MG63 (cell line): Measurements from ENCODE around the gene CFC1. TPM values are rescaled to one million over a fixed set of nuclear protein-coding genes. Genes with fewer than 3 reads are reported as not detected.
"Not testable (repeated sequence)": the region's sequence is repeated elsewhere in the genome, so short reads cannot be mapped to it uniquely, and the experiment has no call there.

Experiments used
- DNase-seq: peaks from one replicate; pipeline ENCODE4 v3.0.0-alpha.2; 2020
- H3K27me3 ChIP-seq: fragments of 250-450 bp; sonication (Bioruptor Pico); 2 replicates; pipeline ENCODE4 v1.5.1; 2020; ENCODE audit warnings: mild to moderate bottlenecking, moderate library complexity
- H3K36me3 ChIP-seq: fragments of 250-450 bp; sonication (Bioruptor Pico); 2 replicates; pipeline ENCODE4 v1.5.1; 2020; ENCODE audit warnings: mild to moderate bottlenecking, moderate library complexity
- H3K4me3 ChIP-seq: fragments of 250-450 bp; sonication (Bioruptor Pico); 2 replicates; pipeline ENCODE4 v1.5.1; 2020; ENCODE audit warnings: mild to moderate bottlenecking, moderate library complexity
- H3K9me3 ChIP-seq: fragments of 250-450 bp; sonication (Bioruptor Pico); 2 replicates; pipeline ENCODE4 v1.5.1; 2020; ENCODE audit warnings: mild to moderate bottlenecking, moderate library complexity
- total RNA-seq: library from RNA; depleted of rRNA; stranded (reverse); fragments of >200 nt; shearing (Covaris generic); gene quantifications from 2 replicates; pipeline ENCODE4 v1.2.3, GENCODE V29; 2014; ENCODE audit warnings: low replicate concordance; rRNA removed

Gene CFC1
- total RNA-seq, 1 experiment from 2014 or later: not detected

DNA sequence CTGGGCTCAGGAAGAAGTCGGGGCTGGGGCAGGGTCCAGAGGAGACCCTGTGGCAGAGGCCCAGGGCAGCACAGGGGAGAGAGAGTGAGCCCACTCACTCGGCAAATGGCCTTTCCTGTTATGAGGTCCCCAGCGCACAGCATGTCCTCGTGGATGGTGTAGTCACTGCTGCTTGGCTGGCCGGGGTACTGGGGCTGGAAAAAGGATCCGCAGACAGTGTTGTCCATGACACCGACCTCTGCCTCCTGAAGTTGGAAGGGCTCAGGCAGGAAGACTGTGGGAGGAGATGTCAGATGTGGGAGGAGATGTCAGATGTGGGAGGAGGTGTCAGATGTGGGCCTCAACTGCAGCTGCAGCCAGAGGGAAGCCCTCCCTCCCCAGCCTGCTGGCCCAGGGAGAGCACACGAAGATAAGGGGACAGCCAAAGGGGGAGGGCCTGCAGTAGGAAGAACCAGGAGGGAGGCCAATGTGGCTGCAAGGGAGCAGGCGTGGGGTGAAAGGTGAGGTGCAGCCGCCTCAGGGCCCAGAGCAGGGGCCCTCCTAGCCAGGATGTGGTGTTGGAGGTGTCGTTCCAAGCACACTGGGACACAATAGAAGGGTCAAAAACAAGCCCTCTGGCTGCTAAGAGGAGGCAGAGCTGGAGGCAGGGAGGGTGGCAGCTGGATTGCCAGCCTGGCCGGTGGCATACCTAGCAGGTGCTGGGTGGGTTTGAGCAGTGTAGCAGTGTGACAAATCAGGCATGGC lies 55.4 kb downstream of the CFC1 start:
- H3K9me3 ChIP-seq, H3K4me3 ChIP-seq, DNase-seq, H3K36me3 ChIP-seq, H3K27me3 ChIP-seq: not testable (repeated sequence)

DNA sequence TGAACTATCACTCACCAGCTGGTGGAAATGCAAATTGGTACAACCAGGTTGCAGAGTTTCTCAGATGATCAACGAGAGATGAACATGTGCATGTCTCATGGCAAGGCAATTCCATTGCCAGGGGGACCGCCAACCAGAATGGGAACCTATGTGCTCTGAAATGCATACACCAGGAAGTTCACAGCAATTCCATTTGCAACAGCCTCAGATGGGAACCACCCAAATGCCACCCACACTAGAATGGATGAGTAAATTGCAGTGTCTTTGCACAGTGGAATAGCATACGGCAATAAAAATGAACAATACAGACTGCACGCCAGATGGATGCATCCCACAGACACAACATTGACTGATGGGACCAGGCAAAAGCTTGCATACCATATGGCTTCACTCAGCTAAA lies 56.6 kb downstream of the CFC1 start:
- H3K36me3 ChIP-seq, DNase-seq, H3K4me3 ChIP-seq, H3K9me3 ChIP-seq, H3K27me3 ChIP-seq: not testable (repeated sequence)

Other genes starting within 250 kb of the CFC1 start
- gene PTPN18, start 243.5 kb downstream of the CFC1 start, total RNA-seq: 8.4 and 66.1 TPM in 2 replicates
- gene POTEI, start 90.2 kb downstream of the CFC1 start, total RNA-seq: 0.10 and 0.13 TPM in 2 replicates
- gene CFC1B, start 78.4 kb downstream of the CFC1 start, total RNA-seq: not detected in 2 replicates
- gene POTEJ, start 11.9 kb upstream of the CFC1 start, total RNA-seq: not detected in 2 replicates
- gene GPR148, start 129.5 kb upstream of the CFC1 start, total RNA-seq: not detected in 2 replicates
- gene AMER3, start 156.0 kb upstream of the CFC1 start, total RNA-seq: not detected in 2 replicates
- gene ARHGEF4, start 237.3 kb upstream of the CFC1 start, total RNA-seq: 0.89 and 7.6 TPM in 2 replicates